ENCODE measurements around the gene CYFIP1.

The CYFIP1 gene

DNA sequence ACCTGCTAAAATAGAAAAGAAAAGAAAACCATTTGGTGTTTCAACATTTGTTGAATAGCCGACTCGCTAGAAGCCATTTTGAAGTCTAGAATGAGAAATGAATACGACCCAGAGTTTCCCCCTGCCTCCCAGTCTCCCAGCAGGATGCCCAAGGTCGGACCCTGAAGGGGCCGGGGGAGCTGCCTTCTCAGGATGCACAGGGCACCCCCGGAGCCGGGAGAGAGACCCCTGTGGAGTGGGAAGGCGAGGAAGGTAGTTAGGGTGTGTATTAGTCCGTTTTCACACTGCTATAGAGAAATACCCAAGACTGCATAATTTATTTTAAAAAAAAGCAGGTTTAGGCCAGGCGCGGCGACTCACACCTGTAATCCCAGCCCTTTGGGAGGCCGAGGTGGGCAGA lies 97.0 kb downstream of the CYFIP1 start:
- no peak overlapping the region for H3K14ac ChIP-seq (ENCODE audit: low read length)
- H2BK15ac ChIP-seq (ENCODE audit: low read length): no peak overlapping the region
- no peaks in the 10 kb centered on the region for H3K4me1 ChIP-seq (ENCODE audit: control insufficient read depth in 2 of 2, insufficient read depth in 1 of 2, low read depth in 1 of 2, low read length in 2 of 2)
- WGBS, 2 donors (ENCODE audit: extremely low coverage in 2 of 2, insufficient read length in 2 of 2, insufficient replicate concordance in 1 of 2): no CpG with 5 or more reads among the region's 13 CpGs
- H2BK120ac ChIP-seq (ENCODE audit: low read depth, low read length): no peak overlapping the region
- no peak overlapping the region for H3K9ac ChIP-seq (ENCODE audit: low read depth, low read length, poor library complexity)
- no peak overlapping the region for H4K8ac ChIP-seq (ENCODE audit: low read depth, low read length)
- H3K79me1 ChIP-seq (ENCODE audit: low read depth, low read length): peaks cover 6% of the 10 kb centered on the region
- peaks cover 31 to 76% of the 10 kb centered on the region in 2 donors for H3K36me3 ChIP-seq (replicated peaks in 1 of 2; ENCODE audit: control insufficient read depth in 2 of 2, insufficient read depth in 2 of 2, low read length in 2 of 2)
- H3K4me2 ChIP-seq (ENCODE audit: insufficient read depth, low read length, poor library complexity, severe bottlenecking): no peak overlapping the region
- no peak for DNase-seq (ENCODE audit: low spot score)
- H2AFZ ChIP-seq (ENCODE audit: low read length): no peak overlapping the region
- no peak overlapping the region for H3K4me3 ChIP-seq (ENCODE audit: low read length in 2 of 2)
- no peak overlapping the region for H3K4ac ChIP-seq (ENCODE audit: low read length)
- no peak overlapping the region for H3K23ac ChIP-seq (ENCODE audit: low read depth, low read length, poor library complexity)
- peaks cover 0 to under 1% of the 10 kb centered on the region in 2 donors for H3K9me3 ChIP-seq (replicated peaks in 1 of 2; ENCODE audit: control insufficient read depth in 2 of 2, insufficient read depth in 1 of 2, low read depth in 1 of 2, low read length in 2 of 2)
- H3K27ac ChIP-seq (replicated peaks; ENCODE audit: low read length): no peak overlapping the region
- no peaks in the 10 kb centered on the region for H3K27me3 ChIP-seq (ENCODE audit: control insufficient read depth in 3 of 3, insufficient read depth in 3 of 3, low read depth in 1 of 3, low read length in 3 of 3)
- no peak overlapping the region for H3K18ac ChIP-seq (ENCODE audit: low read length)
- no peak overlapping the region for H2AK5ac ChIP-seq (ENCODE audit: low read depth, low read length)
- H2BK5ac ChIP-seq (ENCODE audit: low read length): no peak overlapping the region
- no peak overlapping the region for H2BK12ac ChIP-seq (ENCODE audit: low read length)
- H4K91ac ChIP-seq (ENCODE audit: low read depth, low read length, poor library complexity): no peak overlapping the region

GRCh38 chr15:22881739-22882440 lies 98.3 kb downstream of the CYFIP1 start:
- no CpG with 5 or more reads among the region's 25 CpGs for WGBS, 2 donors (ENCODE audit: extremely low coverage in 2 of 2, insufficient read length in 2 of 2, insufficient replicate concordance in 1 of 2)
- no peak overlapping the region for H3K27ac ChIP-seq (replicated peaks; ENCODE audit: low read length)

GRCh38 chr15:22880981-22881738 lies 99.0 kb downstream of the CYFIP1 start:
- Histone ChIP-seq H3K4ac (ENCODE audit: low read length) (no peak overlapping the region), H3K9ac (ENCODE audit: low read depth, low read length, poor library complexity) (no peak overlapping the region), H3K14ac (ENCODE audit: low read length) (peak overlapping the region; percentile 38), H3K27me3 (ENCODE audit: control insufficient read depth in 3 of 3, insufficient read depth in 3 of 3, low read depth in 1 of 3, low read length in 3 of 3) (no peaks in the 10 kb centered on the region), H3K23ac (ENCODE audit: low read depth, low read length, poor library complexity) (no peak overlapping the region), H2BK5ac (ENCODE audit: low read length) (peak overlapping the region; percentile 75), H4K91ac (ENCODE audit: low read depth, low read length, poor library complexity) (no peak overlapping the region), H4K8ac (ENCODE audit: low read depth, low read length) (no peak overlapping the region), H3K4me3 (ENCODE audit: low read length in 2 of 2) (no peak overlapping the region), H2BK120ac (ENCODE audit: low read depth, low read length) (no peak overlapping the region), H2BK15ac (ENCODE audit: low read length) (no peak overlapping the region), H3K79me1 (ENCODE audit: low read depth, low read length) (peaks cover 9% of the 10 kb centered on the region), H3K27ac (replicated peaks; ENCODE audit: low read length) (no peak overlapping the region), H3K9me3 (replicated peaks in 1 of 2; ENCODE audit: control insufficient read depth in 2 of 2, insufficient read depth in 1 of 2, low read depth in 1 of 2, low read length in 2 of 2) (peaks cover 0 to 7% of the 10 kb centered on the region in 2 donors), H2AFZ (ENCODE audit: low read length) (no peak overlapping the region), H3K36me3 (replicated peaks in 1 of 2; ENCODE audit: control insufficient read depth in 2 of 2, insufficient read depth in 2 of 2, low read length in 2 of 2) (peaks cover 38 to 75% of the 10 kb centered on the region in 2 donors), H2AK5ac (ENCODE audit: low read depth, low read length) (no peak overlapping the region), H3K4me1 (ENCODE audit: control insufficient read depth in 2 of 2, insufficient read depth in 1 of 2, low read depth in 1 of 2, low read length in 2 of 2) (no peaks in the 10 kb centered on the region), H3K4me2 (ENCODE audit: insufficient read depth, low read length, poor library complexity, severe bottlenecking) (no peak overlapping the region), H2BK12ac (ENCODE audit: low read length) (peak overlapping the region; percentile 41), H3K18ac (ENCODE audit: low read length) (no peak overlapping the region)
- no CpG with 5 or more reads among the region's 19 CpGs for WGBS, 2 donors (ENCODE audit: extremely low coverage in 2 of 2, insufficient read length in 2 of 2, insufficient replicate concordance in 1 of 2)
- DNase-seq (ENCODE audit: low spot score): no peak

More at GRCh38 chr15:22881739-22882440, 98.3 kb downstream of the CYFIP1 start:
- no peak for DNase-seq (ENCODE audit: low spot score)
- H3K14ac ChIP-seq (ENCODE audit: low read length): no peak overlapping the region
- no peak overlapping the region for H3K18ac ChIP-seq (ENCODE audit: low read length)
- H2AFZ ChIP-seq (ENCODE audit: low read length): no peak overlapping the region
- H3K9me3 ChIP-seq (replicated peaks in 1 of 2; ENCODE audit: control insufficient read depth in 2 of 2, insufficient read depth in 1 of 2, low read depth in 1 of 2, low read length in 2 of 2): peaks cover 0 to 7% of the 10 kb centered on the region in 2 donors
- no peak overlapping the region for H2AK5ac ChIP-seq (ENCODE audit: low read depth, low read length)
- no peak overlapping the region for H2BK5ac ChIP-seq (ENCODE audit: low read length)
- H3K4me1 ChIP-seq (ENCODE audit: control insufficient read depth in 2 of 2, insufficient read depth in 1 of 2, low read depth in 1 of 2, low read length in 2 of 2): no peaks in the 10 kb centered on the region
- no peak overlapping the region for H3K9ac ChIP-seq (ENCODE audit: low read depth, low read length, poor library complexity)
- no peak overlapping the region for H2BK120ac ChIP-seq (ENCODE audit: low read depth, low read length)
- H2BK15ac ChIP-seq (ENCODE audit: low read length): no peak overlapping the region
- H3K4me2 ChIP-seq (ENCODE audit: insufficient read depth, low read length, poor library complexity, severe bottlenecking): no peak overlapping the region
- no peak overlapping the region for H2BK12ac ChIP-seq (ENCODE audit: low read length)
- H3K27me3 ChIP-seq (ENCODE audit: control insufficient read depth in 3 of 3, insufficient read depth in 3 of 3, low read depth in 1 of 3, low read length in 3 of 3): no peaks in the 10 kb centered on the region
- H3K79me1 ChIP-seq (ENCODE audit: low read depth, low read length): peaks cover 8% of the 10 kb centered on the region
- H3K4me3 ChIP-seq (ENCODE audit: low read length in 2 of 2): peak overlapping the region in 1 of 2 donors; percentile 68
- no peak overlapping the region for H3K4ac ChIP-seq (ENCODE audit: low read length)
- no peak overlapping the region for H3K23ac ChIP-seq (ENCODE audit: low read depth, low read length, poor library complexity)
- H4K91ac ChIP-seq (ENCODE audit: low read depth, low read length, poor library complexity): no peak overlapping the region
- no peak overlapping the region for H4K8ac ChIP-seq (ENCODE audit: low read depth, low read length)
- peaks cover 36 to 76% of the 10 kb centered on the region in 2 donors for H3K36me3 ChIP-seq (replicated peaks in 1 of 2; ENCODE audit: control insufficient read depth in 2 of 2, insufficient read depth in 2 of 2, low read length in 2 of 2)

All from neuronal stem cell (in vitro differentiated cells).